ENCODE results near the gene SYNJ1. TPM values are rescaled to one million over a fixed set of nuclear protein-coding genes. Genes with fewer than 3 reads are reported as not detected.
A peak's percentile ranks its signal among the peaks of the same experiment; 100 is the strongest.

SYNJ1 gene
- total RNA-seq, 2 donors from 2014 or later, result 17.3 to 17.9 TPM

DNA sequence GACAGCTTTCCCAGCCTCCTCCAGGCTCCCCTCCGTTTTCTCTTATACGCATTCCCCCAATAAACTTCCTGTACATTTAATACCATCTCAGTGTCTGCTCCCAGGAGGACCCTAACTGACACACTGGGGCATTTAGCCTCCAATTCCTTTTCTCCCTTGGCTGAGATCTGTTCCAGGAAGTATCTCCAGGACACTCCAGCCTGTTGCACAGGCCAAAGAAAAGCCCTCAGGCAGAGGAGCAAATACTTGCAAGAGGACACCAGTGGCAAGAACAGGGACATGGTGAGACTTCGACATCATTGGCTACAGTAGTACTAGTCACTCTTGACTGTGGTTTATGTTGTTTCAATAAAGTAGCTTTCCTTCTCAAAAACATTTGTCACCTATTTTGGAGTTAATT, 4.7 kb upstream of the SYNJ1 start:
- H3K4me1 Mint-ChIP-seq (ENCODE audit: low read depth), result peaks cover 65% of the 10 kb centered on the region

DNA sequence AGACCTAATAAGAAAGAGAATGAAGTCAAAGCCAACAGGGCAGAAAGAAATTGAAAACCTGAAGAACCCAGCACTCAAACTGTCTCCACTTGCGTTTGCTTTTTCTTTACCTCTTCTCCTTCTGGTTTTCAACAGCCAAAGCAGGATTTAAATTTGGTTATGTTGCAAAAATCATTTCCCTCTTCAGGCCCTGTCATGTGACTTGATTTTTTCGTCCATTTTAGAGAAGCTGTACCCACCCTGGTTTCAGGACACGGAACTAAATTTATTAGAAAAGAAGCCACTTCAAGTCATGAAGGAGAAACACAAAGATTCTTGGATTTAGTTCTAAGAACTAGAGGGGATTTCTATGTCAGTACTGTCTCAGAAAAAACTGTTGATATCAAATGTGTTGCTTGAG, 1.0 kb upstream of the SYNJ1 start:
- H3K9me3 Mint-ChIP-seq, result peaks cover 5% of the 10 kb centered on the region in 2 donors
- peak overlapping the region; percentile 94 to 97 for H3K4me3 Mint-ChIP-seq
- H3K27me3 Mint-ChIP-seq (ENCODE audit: low read depth), result no peaks in the 10 kb centered on the region
- no peak for DNase-seq
- no peak overlapping the region for H3K27ac Mint-ChIP-seq
- H3K36me3 Mint-ChIP-seq (ENCODE audit: insufficient read depth in 2 of 2), result peaks cover 6 to 20% of the 10 kb centered on the region in 2 donors
- peaks cover 57% of the 10 kb centered on the region for H3K4me1 Mint-ChIP-seq (ENCODE audit: low read depth)
- ATAC-seq (replicated peaks in 1 of 2), result no peak

More for the DNA sequence above, 4.7 kb upstream of the SYNJ1 start:
- H3K9me3 Mint-ChIP-seq, result peaks cover 5% of the 10 kb centered on the region in 2 donors
- peaks cover 6 to 35% of the 10 kb centered on the region in 2 donors for H3K36me3 Mint-ChIP-seq (ENCODE audit: insufficient read depth in 2 of 2)
- no peak for ATAC-seq (replicated peaks in 1 of 2)
- no peak overlapping the region for H3K27ac Mint-ChIP-seq
- H3K4me3 Mint-ChIP-seq, result peak overlapping the region in 1 of 2 donors; percentile 50
- H3K27me3 Mint-ChIP-seq (ENCODE audit: low read depth), result no peaks in the 10 kb centered on the region
- no peak for DNase-seq

DNA sequence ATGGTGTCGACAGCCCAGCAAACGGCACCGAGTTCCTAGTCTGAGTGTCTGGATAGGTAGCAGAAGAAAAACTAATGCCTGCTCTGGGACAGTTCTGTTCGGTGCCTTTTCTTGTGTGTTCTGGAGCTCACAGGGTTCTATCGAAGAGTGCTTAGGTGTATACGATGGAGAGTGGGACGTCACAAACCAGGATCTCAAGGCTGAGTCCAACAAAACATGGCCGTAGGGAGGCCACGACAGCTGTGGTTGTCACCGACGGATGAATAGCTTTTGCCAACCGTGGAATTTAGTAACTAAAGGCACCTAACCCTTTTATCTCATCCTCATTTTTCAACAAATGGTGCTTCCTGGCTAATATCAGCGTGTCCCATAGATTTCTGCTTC, 635 bp upstream of the SYNJ1 start:
- ATAC-seq (replicated peaks in 1 of 2), result no peak
- H3K27me3 Mint-ChIP-seq (ENCODE audit: low read depth), result no peaks in the 10 kb centered on the region
- peaks cover 6 to 17% of the 10 kb centered on the region in 2 donors for H3K36me3 Mint-ChIP-seq (ENCODE audit: insufficient read depth in 2 of 2)
- H3K4me3 Mint-ChIP-seq, result peak overlapping the region; percentile 94 to 97
- H3K9me3 Mint-ChIP-seq, result peaks cover 4 to 5% of the 10 kb centered on the region in 2 donors
- peaks cover 59% of the 10 kb centered on the region for H3K4me1 Mint-ChIP-seq (ENCODE audit: low read depth)
- H3K27ac Mint-ChIP-seq, result peak overlapping the region; percentile 36
- DNase-seq, result no peak

DNA sequence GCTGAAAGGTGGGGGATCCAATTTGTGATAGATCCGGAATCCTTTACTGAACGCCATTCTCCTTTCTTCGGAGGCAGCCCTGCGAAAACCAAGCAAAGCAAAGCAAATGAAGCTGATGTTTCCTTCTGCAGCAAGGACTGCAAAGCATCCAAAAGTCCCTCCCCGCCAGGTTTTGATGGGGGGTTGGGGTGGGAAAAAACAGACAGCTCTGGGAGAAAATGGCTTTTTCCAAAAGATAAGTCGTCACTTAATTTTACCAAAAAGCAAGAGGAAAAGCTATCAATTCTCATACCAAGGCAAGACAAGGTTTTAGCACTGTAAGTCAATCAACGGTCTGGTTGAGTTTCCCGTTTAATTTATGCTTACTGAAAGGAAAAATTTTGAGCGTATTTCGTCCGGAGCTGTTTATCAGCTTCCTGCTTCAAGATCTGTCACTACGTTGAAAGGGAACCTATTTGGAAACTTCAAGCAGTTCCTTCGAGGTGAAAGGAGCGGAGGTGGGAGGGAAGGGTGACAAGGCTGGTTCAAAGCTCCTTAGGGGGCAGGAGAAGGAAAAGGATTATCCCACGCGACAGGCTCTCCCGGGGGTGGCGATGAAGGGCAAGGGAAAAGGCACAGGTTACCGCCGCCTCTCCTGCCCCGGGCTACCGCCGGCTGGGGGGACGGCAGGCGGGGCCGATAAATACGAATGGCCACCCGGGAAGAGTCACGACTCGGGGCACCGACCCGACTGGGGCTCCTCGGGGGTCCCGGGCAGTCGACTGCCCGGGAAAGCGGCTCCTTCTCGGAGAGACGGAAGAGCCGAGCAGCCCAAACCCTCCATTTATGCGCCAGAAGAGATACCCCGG, 750 bp downstream of the SYNJ1 start:
- ATAC-seq (replicated peaks in 1 of 2) (peak; percentile 10 to 21), DNase-seq (peak in 1 of 2 donors; percentile 11)
- Mint-ChIP-seq H3K27me3 (ENCODE audit: low read depth) (no peaks in the 10 kb centered on the region), H3K4me3 (peak overlapping the region; percentile 94 to 97), H3K27ac (peak overlapping the region; percentile 93), H3K36me3 (ENCODE audit: insufficient read depth in 2 of 2) (peaks cover 6 to 7% of the 10 kb centered on the region in 2 donors), H3K4me1 (ENCODE audit: low read depth) (peaks cover 50% of the 10 kb centered on the region), H3K9me3 (no peaks in the 10 kb centered on the region)

DNA sequence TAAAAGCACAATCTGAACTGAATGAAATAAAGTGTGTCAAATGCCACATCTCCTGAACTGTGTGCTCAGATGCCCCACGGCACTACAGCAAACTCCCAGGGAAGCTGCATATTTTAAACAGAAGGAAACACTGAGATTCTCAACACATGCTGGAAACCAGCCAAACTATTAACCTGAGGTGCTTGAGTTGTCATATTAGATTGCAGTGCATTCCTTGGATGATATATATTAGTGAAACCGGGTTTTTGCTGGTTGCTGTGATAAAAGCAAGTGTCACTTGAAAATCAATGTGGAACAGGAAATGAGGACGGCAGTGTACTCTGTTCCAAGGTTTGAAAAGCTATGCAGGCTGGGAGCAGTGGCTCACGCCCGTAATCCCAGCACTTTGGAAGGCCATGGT, 8.7 kb downstream of the SYNJ1 start:
- no peaks in the 10 kb centered on the region for H3K27me3 Mint-ChIP-seq (ENCODE audit: low read depth)
- peaks cover 8 to 24% of the 10 kb centered on the region in 2 donors for H3K36me3 Mint-ChIP-seq (ENCODE audit: insufficient read depth in 2 of 2)
- H3K4me1 Mint-ChIP-seq (ENCODE audit: low read depth), result peaks cover 10% of the 10 kb centered on the region
- DNase-seq, result no peak
- ATAC-seq (replicated peaks in 1 of 2), result no peak
- peaks cover 0 to 2% of the 10 kb centered on the region in 2 donors for H3K9me3 Mint-ChIP-seq
- no peak overlapping the region for H3K4me3 Mint-ChIP-seq
- no peak overlapping the region for H3K27ac Mint-ChIP-seq

DNA sequence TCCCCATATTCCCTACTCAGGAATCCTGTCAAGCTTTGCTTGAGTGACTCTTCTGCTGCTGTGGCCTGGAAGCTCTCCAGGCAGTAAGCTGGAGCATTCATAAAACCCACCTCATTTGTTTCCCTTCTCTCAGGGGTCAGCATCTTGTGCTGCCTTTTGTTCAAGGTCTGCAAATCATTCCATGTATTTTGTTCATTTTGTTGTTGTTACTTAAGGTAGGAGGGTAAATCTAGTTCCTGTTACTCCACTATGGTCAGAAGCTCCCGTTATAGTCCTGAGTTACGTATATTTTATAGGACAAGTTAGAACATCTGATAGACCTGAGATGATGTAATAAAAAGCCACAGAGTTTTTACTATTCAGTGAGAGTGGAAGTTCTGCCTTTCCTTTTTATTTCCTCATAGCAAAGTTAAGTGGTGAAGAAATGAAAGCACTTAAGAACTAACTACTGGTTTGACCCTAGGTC, 9.9 kb downstream of the SYNJ1 start:
- Mint-ChIP-seq H3K4me1 (ENCODE audit: low read depth) (no peaks in the 10 kb centered on the region), H3K9me3 (peaks cover 0 to 2% of the 10 kb centered on the region in 2 donors), H3K36me3 (ENCODE audit: insufficient read depth in 2 of 2) (peaks cover 8 to 21% of the 10 kb centered on the region in 2 donors), H3K27me3 (ENCODE audit: low read depth) (no peaks in the 10 kb centered on the region), H3K4me3 (no peak overlapping the region), H3K27ac (no peak overlapping the region)
- DNase-seq (no peak), ATAC-seq (replicated peaks in 1 of 2) (no peak)

DNA sequence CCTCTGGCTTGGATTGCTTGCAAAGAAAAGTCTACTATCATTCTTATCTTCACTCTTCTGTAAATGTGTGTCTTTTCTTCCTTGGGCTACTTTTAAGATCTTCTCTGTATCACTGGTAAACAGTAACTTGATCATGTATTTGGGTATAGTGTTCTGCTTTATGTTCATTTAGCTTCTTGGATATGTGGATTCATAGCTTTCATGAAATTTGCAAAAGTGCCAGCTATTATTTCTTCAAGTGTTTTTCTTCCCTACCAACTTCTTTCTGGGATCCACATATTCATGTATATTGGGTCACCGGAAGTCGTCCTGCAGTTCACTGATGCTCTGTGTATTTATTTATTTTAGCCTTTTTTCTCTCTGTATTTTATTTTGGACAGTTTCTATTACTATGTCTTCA, 11.3 kb downstream of the SYNJ1 start:
- peaks cover 0 to 2% of the 10 kb centered on the region in 2 donors for H3K9me3 Mint-ChIP-seq
- DNase-seq (no peak), ATAC-seq (replicated peaks in 1 of 2) (no peak)
- peaks cover 8 to 21% of the 10 kb centered on the region in 2 donors for H3K36me3 Mint-ChIP-seq (ENCODE audit: insufficient read depth in 2 of 2)
- no peak overlapping the region for H3K27ac Mint-ChIP-seq
- peaks cover 14% of the 10 kb centered on the region for H3K4me1 Mint-ChIP-seq (ENCODE audit: low read depth)
- no peaks in the 10 kb centered on the region for H3K27me3 Mint-ChIP-seq (ENCODE audit: low read depth)
- H3K4me3 Mint-ChIP-seq, result no peak overlapping the region

DNA sequence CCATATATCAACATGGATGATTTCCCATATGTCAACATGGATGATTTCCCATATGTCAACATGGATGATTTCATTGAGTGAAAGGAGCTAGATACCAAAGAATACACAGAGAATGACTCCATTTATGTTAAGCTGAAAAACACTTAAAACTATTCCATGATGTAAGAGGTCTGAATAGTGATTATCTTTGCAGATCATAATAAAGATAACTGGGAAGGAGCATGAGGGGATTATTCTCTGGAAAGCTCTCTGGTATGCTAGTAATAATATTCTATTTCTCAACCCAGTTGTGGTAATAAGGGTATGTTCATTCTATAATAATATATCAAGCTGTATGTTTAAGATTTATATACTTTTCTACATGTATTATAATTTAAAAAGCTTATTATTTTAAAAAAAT, 14.1 kb downstream of the SYNJ1 start:
- Mint-ChIP-seq H3K4me1 (ENCODE audit: low read depth) (peaks cover 17% of the 10 kb centered on the region), H3K27ac (no peak overlapping the region), H3K27me3 (ENCODE audit: low read depth) (no peaks in the 10 kb centered on the region), H3K9me3 (peaks cover 0 to 2% of the 10 kb centered on the region in 2 donors), H3K4me3 (no peak overlapping the region), H3K36me3 (ENCODE audit: insufficient read depth in 2 of 2) (peaks cover 6 to 20% of the 10 kb centered on the region in 2 donors)
- no peak for DNase-seq
- ATAC-seq (replicated peaks in 1 of 2), result no peak

DNA sequence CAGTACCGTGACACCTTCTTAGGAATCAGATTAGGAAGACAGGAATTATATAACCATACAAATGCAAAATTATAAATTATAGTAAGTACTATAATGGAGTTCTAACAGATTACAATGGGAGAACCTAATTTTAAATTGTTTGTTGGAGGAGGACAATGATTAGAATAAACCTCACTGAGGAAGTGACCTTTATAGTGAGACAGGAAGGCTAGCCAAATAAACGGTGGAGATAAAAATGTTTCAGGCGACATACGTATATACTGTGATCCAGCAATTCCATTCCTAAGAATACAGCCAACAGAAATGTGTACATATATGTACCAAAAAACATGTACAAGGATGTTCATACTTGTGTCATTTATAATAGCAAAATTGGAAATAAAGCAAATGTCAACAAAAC, 15.2 kb downstream of the SYNJ1 start:
- H3K4me1 Mint-ChIP-seq (ENCODE audit: low read depth), result peaks cover 24% of the 10 kb centered on the region
- H3K9me3 Mint-ChIP-seq, result peaks cover 0 to 2% of the 10 kb centered on the region in 2 donors
- peaks cover 6 to 16% of the 10 kb centered on the region in 2 donors for H3K36me3 Mint-ChIP-seq (ENCODE audit: insufficient read depth in 2 of 2)
- no peak overlapping the region for H3K27ac Mint-ChIP-seq
- H3K27me3 Mint-ChIP-seq (ENCODE audit: low read depth), result no peaks in the 10 kb centered on the region
- H3K4me3 Mint-ChIP-seq, result no peak overlapping the region
- DNase-seq (no peak), ATAC-seq (replicated peaks in 1 of 2) (no peak)

DNA sequence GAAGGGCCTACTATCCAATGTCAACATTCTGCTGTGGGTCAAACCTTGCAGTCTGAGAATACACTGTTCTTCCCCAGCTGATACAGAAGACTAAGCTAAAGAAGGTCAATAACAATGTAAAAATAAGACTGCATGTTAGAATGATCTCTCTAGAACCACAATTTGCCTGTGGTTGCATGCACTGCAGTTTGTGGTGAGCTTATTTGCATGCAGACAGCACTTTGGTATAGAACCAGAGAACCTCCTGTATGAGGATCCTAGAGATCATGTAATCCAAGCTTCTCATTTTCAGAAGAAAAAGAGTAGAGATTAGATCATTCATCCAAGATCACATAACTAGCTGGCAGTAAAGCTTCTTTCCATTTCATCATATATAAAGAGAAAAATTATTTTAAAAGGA, 15.8 kb downstream of the SYNJ1 start:
- Mint-ChIP-seq H3K27ac (no peak overlapping the region), H3K36me3 (ENCODE audit: insufficient read depth in 2 of 2) (peaks cover 4 to 12% of the 10 kb centered on the region in 2 donors), H3K4me3 (no peak overlapping the region), H3K27me3 (ENCODE audit: low read depth) (no peaks in the 10 kb centered on the region), H3K4me1 (ENCODE audit: low read depth) (peaks cover 30% of the 10 kb centered on the region), H3K9me3 (peaks cover 0 to 2% of the 10 kb centered on the region in 2 donors)
- peak; percentile 54 to 56 for ATAC-seq (replicated peaks in 1 of 2)
- DNase-seq, result no peak

DNA sequence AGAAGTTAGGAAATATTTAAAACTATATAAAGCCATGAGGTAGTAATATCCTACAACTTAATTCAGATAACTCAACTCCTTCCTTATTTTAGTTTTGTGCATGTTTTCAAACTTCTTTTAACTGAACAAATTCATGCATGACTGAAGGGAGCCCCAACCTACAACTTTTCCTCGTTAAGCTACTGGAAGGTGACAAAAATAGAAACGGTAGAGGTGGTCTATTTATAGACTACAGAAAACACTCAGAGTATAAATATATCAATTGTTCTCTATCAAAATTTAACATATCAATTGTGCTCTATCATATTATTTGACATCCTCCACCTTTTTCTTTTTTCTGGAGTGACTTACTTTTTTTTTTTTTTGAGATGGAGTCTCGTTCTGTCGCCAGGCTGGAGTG, 16.8 kb downstream of the SYNJ1 start:
- DNase-seq (no peak), ATAC-seq (replicated peaks in 1 of 2) (no peak)
- H3K27me3 Mint-ChIP-seq (ENCODE audit: low read depth), result no peaks in the 10 kb centered on the region
- H3K27ac Mint-ChIP-seq, result no peak overlapping the region
- peaks cover 36% of the 10 kb centered on the region for H3K4me1 Mint-ChIP-seq (ENCODE audit: low read depth)
- no peak overlapping the region for H3K4me3 Mint-ChIP-seq
- peaks cover 0 to 4% of the 10 kb centered on the region in 2 donors for H3K36me3 Mint-ChIP-seq (ENCODE audit: insufficient read depth in 2 of 2)
- peaks cover 0 to 2% of the 10 kb centered on the region in 2 donors for H3K9me3 Mint-ChIP-seq

DNA sequence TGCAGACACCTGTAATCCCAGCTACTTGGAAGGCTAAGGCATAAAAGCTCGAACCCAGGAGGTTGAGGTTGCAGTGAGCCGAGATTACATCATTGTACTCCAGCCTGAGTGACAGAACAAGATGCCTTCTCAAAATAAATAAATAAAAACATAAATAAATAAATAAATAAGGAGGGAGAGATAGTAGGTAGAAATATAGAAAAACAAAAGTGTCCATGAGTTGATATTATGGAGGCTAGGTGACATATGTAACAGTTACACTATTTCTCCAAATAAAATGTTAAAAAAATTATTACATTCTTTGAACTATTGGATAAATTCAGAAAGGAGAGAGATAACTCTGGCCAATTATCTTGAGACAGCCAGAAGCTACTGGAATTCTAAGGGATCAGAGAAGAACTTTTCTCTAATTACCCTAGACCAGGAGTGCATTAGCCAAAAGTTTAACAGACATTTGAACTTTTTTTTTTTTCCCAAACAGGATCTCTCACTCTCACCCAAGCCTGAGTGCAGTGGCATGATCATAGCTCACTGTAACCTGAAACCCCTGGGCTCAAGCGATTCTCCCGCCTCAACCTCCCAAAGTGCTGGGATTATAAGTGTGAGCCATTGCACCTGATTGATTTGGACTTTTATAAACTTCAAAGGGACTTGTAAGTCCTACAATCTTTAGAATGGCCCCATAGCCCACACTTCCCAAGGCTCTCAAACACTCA, 17.6 kb downstream of the SYNJ1 start:
- no peak for DNase-seq
- Mint-ChIP-seq H3K4me1 (ENCODE audit: low read depth) (peaks cover 41% of the 10 kb centered on the region), H3K9me3 (peaks cover 0 to 2% of the 10 kb centered on the region in 2 donors), H3K27me3 (ENCODE audit: low read depth) (no peaks in the 10 kb centered on the region), H3K27ac (no peak overlapping the region), H3K4me3 (no peak overlapping the region), H3K36me3 (ENCODE audit: insufficient read depth in 2 of 2) (peaks cover 0 to 4% of the 10 kb centered on the region in 2 donors)
- no peak for ATAC-seq (replicated peaks in 1 of 2)

DNA sequence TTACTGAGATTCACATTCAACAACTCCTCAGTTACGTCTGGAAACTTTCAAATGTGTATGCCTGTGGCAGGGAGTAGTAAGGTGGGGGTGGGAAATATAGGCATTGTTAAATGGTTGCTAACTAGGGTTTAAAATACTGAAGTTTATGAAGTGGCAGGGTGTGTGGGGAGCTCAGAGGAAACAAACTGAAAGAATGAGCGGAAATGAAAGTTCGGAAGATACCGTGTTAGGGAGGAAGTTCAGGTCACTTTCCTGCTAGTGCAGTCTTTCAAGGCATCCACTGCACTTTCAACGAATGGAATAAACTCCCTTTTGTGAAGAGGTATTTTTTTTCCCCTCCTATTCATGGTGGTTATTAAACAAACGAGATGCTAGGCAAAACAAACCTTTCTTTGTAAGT, 19.7 kb downstream of the SYNJ1 start:
- no peak overlapping the region for H3K4me3 Mint-ChIP-seq
- no peak overlapping the region for H3K27ac Mint-ChIP-seq
- DNase-seq (no peak), ATAC-seq (replicated peaks in 1 of 2) (no peak)
- no peaks in the 10 kb centered on the region for H3K9me3 Mint-ChIP-seq
- peaks cover 0 to 2% of the 10 kb centered on the region in 2 donors for H3K36me3 Mint-ChIP-seq (ENCODE audit: insufficient read depth in 2 of 2)
- H3K4me1 Mint-ChIP-seq (ENCODE audit: low read depth), result peaks cover 49% of the 10 kb centered on the region
- no peaks in the 10 kb centered on the region for H3K27me3 Mint-ChIP-seq (ENCODE audit: low read depth)

Data from activated T-cell treated with anti-CD3 and anti-CD28 coated beads, Interleukin-2, amount 50 U/mL, for 72 hours (primary cell).